ENCODE measurements around the gene PDE1C.
"Not testable (repeated sequence)": the region's sequence is repeated elsewhere in the genome, so short reads cannot be mapped to it uniquely, and the experiment has no call there.

PDE1C gene

GRCh38 chr7:31850066-31850465 is 220.1 kb downstream of the PDE1C start:
- no peak for DNase-seq (ENCODE audit: low spot score)

DNA sequence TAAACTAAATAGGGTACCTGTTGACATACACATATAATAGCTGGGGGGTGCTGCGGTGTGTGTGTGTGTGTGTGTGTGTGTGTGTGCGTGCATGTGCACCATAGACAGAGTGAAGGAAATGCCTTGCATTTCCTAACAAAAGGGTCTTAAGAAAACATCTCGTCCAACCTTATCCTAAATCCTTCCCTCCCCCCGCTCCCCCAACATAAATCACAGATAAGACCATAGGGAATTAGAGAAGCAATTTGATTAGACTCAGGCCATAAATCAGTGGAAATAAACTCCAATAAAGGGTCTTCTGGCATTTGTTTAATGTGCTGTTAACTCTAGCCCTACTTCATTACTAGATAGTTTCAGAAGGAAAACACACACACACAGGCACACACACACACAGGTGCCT is 234.7 kb downstream of the PDE1C start:
- DNase-seq (ENCODE audit: low spot score), result no peak

DNA sequence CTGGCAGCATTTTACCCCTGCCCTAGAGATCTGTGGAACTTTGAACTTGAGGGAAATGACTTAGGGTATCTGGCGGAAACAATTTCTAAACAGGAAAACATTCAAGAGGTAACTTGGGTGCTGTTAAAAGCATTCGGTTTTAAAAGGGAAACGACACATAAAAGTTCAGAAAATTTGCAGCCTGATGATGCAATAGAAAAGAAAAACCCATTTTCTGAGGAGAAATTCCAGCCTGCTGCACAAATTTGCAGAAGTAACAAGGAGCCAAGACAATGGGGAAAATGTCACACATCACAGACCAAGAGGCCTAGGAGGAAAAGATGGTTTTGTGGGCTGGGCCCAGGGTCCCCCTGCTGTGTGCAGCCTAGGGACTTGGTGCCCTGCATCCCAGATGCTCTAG is 236.6 kb downstream of the PDE1C start:
- not testable (repeated sequence) for DNase-seq (ENCODE audit: low spot score)

- DNase-seq (ENCODE audit: low spot score), result no peak
Measured at GRCh38 chr7:31828520-31828919, 241.7 kb downstream of the PDE1C start.

GRCh38 chr7:31825576-31825975 is 244.6 kb downstream of the PDE1C start:
- DNase-seq (ENCODE audit: low spot score), result no peak

GRCh38 chr7:31819031-31819430 is 251.2 kb downstream of the PDE1C start:
- DNase-seq (ENCODE audit: low spot score), result no peak

DNA sequence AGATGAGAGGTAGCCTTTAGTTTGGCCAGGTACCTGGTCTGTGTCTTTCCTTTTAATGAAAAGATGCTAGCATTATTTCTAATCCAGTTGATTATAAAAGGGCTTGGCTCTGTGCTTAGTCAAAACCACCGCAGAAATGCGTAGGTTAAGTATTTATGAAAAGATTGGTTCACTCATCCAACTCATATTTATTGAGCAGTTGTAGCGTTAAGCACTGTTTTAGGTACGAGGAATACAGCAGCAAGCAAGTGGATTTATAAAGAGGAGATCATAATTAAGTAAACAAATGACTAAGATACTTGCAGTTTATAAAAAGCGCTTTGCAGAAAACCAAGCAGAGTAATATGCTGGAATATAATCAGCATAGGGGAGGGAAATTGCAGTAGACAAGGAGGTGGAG is 253.4 kb downstream of the PDE1C start:
- no peak for DNase-seq (ENCODE audit: low spot score)

GRCh38 chr7:31815796-31816195 is 254.4 kb downstream of the PDE1C start:
- DNase-seq (ENCODE audit: low spot score), result no peak

- DNase-seq (ENCODE audit: low spot score), result no peak
Measured at GRCh38 chr7:31814187-31814586, 256.0 kb downstream of the PDE1C start.

- DNase-seq (ENCODE audit: low spot score), result peak; percentile 34
Measured at GRCh38 chr7:31811650-31812461, 258.4 kb downstream of the PDE1C start.

GRCh38 chr7:31805209-31805818 is 264.9 kb downstream of the PDE1C start:
- no peak for DNase-seq (ENCODE audit: low spot score)

GRCh38 chr7:31796375-31796774 is 273.8 kb downstream of the PDE1C start:
- no peak for DNase-seq (ENCODE audit: low spot score)

- no peak for DNase-seq (ENCODE audit: low spot score)
Measured at GRCh38 chr7:31794851-31795344, 275.3 kb downstream of the PDE1C start.

DNA sequence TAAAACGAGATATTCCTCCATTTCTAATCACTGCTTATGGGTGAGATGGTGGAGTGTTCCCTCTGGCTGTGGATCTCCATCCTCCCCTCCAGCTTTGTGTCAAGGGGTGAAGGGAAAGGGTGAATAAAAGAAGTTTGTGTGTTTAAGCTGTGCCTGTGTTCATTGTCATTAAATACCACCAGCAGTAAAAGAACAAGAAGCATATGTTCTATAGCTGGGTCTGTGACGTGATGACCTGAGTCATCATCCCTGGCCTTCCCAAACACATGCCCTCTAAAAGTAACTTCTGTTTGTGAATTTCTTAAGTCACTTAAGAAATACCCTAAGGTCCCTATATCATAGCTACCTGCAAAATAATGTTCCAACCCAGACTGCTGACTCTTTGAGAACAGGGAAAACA is 278.3 kb downstream of the PDE1C start:
- no peak for DNase-seq (ENCODE audit: low spot score)

- no peak for DNase-seq (ENCODE audit: low spot score)
Measured at GRCh38 chr7:31788883-31789680, 281.1 kb downstream of the PDE1C start.

DNA sequence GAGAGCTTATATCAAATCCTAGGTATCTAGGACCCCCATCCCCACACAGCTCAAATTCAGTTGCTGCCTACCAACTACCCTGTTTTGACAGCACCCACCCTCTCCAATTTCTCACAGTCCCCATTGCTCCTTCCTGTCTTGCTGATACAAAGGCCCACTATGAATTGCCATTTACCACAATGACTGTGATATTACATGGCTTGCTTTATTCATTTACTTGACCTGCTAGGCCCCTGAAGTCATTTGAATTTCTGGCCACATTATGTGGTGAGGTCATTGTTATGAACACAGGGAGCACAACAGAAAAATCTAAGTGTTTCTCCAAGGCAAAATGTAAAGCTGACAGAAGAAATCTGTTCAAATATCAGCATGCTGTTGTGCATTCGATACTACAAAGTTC is 281.8 kb downstream of the PDE1C start:
- DNase-seq (ENCODE audit: low spot score), result peak; percentile 36

GRCh38 chr7:31786326-31786725 is 283.9 kb downstream of the PDE1C start:
- DNase-seq (ENCODE audit: low spot score), result no peak

DNA sequence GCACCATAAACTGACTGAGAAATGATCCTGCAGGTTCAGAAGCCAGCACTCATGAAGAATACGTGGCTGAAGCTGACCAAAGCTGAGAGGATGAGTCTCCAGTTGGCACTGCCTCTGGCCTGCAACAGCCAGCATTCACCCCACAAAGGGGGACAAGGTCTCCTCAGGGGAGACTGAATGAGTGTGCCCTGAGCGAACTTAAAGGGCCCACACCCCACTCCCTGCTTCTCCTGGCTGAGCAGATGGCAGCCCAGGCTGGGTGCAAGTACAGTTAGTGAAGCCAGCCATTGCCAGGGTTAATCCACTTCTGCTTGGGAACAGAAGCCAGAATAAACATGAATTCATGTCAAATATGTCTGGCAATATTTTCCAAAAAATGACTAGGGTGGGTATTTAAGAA is 285.1 kb downstream of the PDE1C start:
- no peak for DNase-seq (ENCODE audit: low spot score)

- peak; percentile 48 for DNase-seq (ENCODE audit: low spot score)
Measured at GRCh38 chr7:31783221-31783620, 287.0 kb downstream of the PDE1C start.

GRCh38 chr7:31782411-31782991 is 287.7 kb downstream of the PDE1C start:
- DNase-seq (ENCODE audit: low spot score), result peak; percentile 74

GRCh38 chr7:31778296-31778695 is 291.9 kb downstream of the PDE1C start:
- DNase-seq (ENCODE audit: low spot score), result no peak

- DNase-seq (ENCODE audit: low spot score), result no peak
Measured at GRCh38 chr7:31776616-31777015, 293.6 kb downstream of the PDE1C start.

All from globus pallidus (tissue), 1 donor.